ENCODE results near the gene OR10P1. TPM values are rescaled to one million over a fixed set of nuclear protein-coding genes. Genes with fewer than 3 reads are reported as not detected.

The OR10P1 gene
- total RNA-seq, 1 donor from 2014 or later: not detected

DNA sequence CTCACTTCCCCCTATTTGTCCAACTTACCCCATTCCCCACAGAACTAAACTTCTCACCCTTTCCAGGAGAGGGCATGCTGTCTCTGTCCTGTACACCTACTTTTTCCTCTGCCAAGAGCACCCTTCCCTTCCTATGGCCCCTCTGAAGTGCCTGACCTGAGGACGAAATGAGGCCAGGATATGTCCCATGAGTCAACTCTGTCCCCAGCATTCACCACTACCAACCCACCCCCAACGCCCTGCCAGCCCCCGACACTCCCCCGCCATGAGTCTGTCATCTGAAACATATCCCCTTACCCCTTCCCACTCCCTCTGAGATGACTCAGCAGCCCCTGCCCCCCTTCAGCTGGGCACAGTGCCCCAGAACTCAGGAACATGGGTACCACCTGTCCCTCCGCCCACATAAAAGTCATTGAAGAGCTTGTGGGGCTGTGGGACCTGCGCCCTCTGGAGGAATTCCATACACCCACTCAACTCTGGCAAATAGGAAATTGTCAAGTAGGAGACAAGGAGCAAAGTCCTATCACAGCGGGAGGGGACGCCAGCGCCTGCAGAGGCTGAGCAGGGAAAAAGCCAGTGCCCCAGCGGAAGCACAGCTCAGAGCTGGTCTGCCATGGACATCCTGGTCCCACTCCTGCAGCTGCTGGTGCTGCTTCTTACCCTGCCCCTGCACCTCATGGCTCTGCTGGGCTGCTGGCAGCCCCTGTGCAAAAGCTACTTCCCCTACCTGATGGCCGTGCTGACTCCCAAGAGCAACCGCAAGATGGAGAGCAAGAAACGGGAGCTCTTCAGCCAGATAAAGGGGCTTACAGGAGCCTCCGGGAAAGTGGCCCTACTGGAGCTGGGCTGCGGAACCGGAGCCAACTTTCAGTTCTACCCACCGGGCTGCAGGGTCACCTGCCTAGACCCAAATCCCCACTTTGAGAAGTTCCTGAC, 44.7 kb downstream of the OR10P1 start:
- DNase-seq (peak; percentile 74), ATAC-seq (peak; percentile 85)
- intact Hi-C loops (cut with micrococcal nuclease): no loop called here

DNA sequence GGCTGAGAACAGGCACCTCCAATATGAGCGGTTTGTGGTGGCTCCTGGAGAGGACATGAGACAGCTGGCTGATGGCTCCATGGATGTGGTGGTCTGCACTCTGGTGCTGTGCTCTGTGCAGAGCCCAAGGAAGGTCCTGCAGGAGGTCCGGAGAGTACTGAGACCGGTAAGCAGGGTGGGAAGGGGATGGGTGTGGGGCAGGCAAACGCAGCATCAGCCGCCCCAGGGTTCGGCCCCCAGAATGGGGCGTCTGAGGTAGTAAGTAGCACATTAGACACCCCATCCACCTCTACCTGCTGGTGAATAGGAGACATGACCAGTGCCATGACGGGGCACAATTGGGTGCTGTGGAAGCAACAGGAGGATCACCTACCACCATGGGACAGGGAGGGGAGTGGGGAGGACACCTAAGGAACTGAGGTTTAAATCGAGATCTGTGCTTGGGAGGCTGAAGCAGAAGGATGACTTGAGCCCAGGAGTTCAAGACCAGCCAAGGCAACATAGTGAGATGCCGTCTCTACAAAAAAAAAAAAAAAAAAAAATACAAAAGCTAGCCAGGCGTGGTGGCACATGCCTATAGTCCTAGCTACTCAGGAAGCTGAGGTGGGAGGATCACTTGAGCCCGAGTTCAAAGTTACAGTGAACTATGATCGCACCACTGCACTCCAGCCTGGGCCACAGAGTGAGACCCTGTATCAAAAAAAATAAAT, 45.5 kb downstream of the OR10P1 start:
- intact Hi-C loops (cut with micrococcal nuclease): no loop called here
- peak; percentile 1 for ATAC-seq
- no peak for DNase-seq

DNA sequence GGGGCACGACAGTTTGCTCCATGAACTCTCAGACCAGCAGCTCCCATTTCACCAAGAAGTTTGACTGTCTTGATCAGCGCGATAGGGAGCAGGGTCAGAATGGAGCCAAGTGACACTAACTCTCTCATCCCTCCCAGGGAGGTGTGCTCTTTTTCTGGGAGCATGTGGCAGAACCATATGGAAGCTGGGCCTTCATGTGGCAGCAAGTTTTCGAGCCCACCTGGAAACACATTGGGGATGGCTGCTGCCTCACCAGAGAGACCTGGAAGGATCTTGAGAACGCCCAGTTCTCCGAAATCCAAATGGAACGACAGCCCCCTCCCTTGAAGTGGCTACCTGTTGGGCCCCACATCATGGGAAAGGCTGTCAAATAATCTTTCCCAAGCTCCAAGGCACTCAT, 47.0 kb downstream of the OR10P1 start:
- DNase-seq (no peak), ATAC-seq (no peak)
- intact Hi-C loops (cut with micrococcal nuclease): no loop called here

DNA sequence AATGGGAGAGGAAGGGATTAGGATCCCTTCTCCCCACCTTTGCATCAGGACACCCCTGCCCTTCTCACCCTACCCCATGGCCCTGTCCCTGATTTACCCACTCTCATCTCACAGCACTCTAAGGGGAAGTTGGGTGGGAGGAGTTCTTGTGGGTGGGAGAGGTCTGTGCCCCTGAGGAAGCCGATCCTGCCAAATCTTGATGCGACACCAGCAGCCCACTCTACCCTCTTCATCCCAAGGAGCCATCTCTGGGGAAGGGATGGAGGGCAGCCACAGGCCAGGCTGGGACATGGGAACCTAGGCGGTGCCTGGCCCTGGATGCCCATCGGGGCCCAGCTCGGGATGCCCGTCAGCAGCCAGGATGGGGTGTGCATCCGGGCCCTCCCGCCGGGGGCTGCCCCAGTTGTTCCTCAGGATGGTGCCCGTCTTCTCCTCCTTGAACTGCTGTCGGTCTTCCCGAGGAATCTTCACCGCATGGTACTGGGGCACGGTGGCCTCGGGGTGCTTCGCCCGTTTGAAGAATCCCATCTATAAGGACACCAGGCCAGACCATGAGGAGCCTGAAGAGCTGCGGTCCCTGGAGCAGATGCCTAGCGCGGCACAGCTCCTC, 48.2 kb downstream of the OR10P1 start:
- DNase-seq (no peak), ATAC-seq (no peak)
- intact Hi-C loops (cut with micrococcal nuclease): no loop called here

DNA sequence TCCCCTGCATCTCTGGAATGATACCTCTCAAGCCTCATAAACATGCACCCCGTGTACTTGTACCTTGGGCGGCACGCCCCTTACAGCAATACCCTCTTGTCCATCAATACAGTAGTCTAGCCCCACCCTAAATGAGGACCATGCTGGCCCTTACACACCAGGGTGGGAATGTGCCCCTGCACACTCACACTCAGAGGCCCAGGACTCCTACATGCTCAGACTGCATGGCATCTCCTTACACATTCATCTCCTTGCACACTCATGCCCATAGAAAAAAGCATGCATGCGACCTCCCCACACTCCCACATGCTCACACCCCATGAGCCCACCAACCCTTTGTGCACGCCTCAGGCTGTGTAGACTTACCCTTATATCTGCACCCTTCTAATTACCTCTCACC, 49.0 kb downstream of the OR10P1 start:
- intact Hi-C loops (cut with micrococcal nuclease): no loop called here
- ATAC-seq: no peak
- DNase-seq: no peak

DNA sequence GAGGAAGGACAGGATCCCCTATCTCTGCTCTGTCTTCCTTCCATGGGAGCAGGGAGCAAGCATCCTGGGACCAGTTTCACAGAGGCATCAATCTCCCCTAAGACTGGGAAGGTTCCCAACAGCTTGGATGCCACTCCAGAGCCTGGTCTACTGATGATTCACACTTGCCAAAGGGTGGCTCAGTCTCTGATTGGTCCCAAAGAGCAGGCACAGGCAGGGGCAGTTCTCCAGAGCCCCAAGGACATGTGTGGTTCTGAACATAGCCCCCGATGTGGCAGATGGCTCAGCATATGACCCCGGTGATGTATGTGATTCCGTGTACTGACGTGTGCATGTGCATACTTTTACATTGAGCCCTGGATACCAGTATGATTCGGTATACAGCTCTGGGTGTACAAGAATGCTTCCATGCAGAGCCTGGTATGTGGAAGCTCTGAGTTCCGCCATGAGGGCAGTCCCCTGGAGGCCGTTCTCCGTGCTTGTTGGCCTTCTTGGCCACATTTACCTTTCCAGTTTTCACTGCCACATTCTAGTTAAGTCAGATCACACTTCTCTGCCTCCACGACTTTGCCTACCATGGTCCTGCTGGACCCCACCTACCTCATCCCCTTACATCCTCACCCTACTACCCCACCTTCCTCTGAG, 49.8 kb downstream of the OR10P1 start:
- DNase-seq: no peak
- intact Hi-C loops (cut with micrococcal nuclease): no loop called here
- ATAC-seq: no peak

Other genes starting within 250 kb of the OR10P1 start
- not detected for gene OR6C65, start 236.4 kb upstream of the OR10P1 start, total RNA-seq
- not detected for gene OR6C76, start 210.6 kb upstream of the OR10P1 start, total RNA-seq
- not detected for gene OR6C2, start 192.8 kb upstream of the OR10P1 start, total RNA-seq
- not detected for gene OR6C70, start 166.8 kb upstream of the OR10P1 start, total RNA-seq
- not detected for gene OR6C68, start 144.5 kb upstream of the OR10P1 start, total RNA-seq
- gene OR6C4, start 87.3 kb upstream of the OR10P1 start, total RNA-seq: not detected
- gene OR2AP1, start 64.4 kb upstream of the OR10P1 start, total RNA-seq: not detected
- gene ITGA7, start 71.0 kb downstream of the OR10P1 start, total RNA-seq: 488 TPM
- gene BLOC1S1, start 79.2 kb downstream of the OR10P1 start, total RNA-seq: 124 TPM
- gene RDH5, start 83.5 kb downstream of the OR10P1 start, total RNA-seq: 13.5 TPM
- 733 TPM for gene CD63, start 92.1 kb downstream of the OR10P1 start, total RNA-seq
- 8.9 TPM for gene GDF11, start 106.2 kb downstream of the OR10P1 start, total RNA-seq
- 51.6 TPM for gene SARNP, start 180.8 kb downstream of the OR10P1 start, total RNA-seq
- 15.7 TPM for gene ORMDL2, start 181.1 kb downstream of the OR10P1 start, total RNA-seq
- 20.3 TPM for gene DNAJC14, start 192.7 kb downstream of the OR10P1 start, total RNA-seq
- 2.1 TPM for gene MMP19, start 206.0 kb downstream of the OR10P1 start, total RNA-seq